Measurements from ENCODE around the gene CMTR1. TPM values are rescaled to one million over a fixed set of nuclear protein-coding genes. Genes with fewer than 3 reads are reported as not detected.
A peak's percentile ranks its signal among the peaks of the same experiment; 100 is the strongest.

The CMTR1 gene, protein sequence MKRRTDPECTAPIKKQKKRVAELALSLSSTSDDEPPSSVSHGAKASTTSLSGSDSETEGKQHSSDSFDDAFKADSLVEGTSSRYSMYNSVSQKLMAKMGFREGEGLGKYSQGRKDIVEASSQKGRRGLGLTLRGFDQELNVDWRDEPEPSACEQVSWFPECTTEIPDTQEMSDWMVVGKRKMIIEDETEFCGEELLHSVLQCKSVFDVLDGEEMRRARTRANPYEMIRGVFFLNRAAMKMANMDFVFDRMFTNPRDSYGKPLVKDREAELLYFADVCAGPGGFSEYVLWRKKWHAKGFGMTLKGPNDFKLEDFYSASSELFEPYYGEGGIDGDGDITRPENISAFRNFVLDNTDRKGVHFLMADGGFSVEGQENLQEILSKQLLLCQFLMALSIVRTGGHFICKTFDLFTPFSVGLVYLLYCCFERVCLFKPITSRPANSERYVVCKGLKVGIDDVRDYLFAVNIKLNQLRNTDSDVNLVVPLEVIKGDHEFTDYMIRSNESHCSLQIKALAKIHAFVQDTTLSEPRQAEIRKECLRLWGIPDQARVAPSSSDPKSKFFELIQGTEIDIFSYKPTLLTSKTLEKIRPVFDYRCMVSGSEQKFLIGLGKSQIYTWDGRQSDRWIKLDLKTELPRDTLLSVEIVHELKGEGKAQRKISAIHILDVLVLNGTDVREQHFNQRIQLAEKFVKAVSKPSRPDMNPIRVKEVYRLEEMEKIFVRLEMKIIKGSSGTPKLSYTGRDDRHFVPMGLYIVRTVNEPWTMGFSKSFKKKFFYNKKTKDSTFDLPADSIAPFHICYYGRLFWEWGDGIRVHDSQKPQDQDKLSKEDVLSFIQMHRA
- total RNA-seq (2013; cell fraction: nucleolus; rRNA removed): 109 and 111 TPM in 2 replicates
- total RNA-seq (2014; rRNA removed) (46.2 and 53.1 TPM in 2 replicates), total RNA-seq (2014; rRNA removed; fragmentation: Illumina TruSeq; extraction: Trizol) (46.2 and 51.7 TPM in 2 replicates), total RNA-seq (2021) (55.9 and 56.6 TPM in 2 replicates), polyA plus RNA-seq (2011; rRNA removed) (67.0 and 67.8 TPM in 2 replicates), polyA plus RNA-seq (2014; fragmentation: Illumina TruSeq; extraction: Trizol) (57.5 and 59.1 TPM in 2 replicates), polyA plus RNA-seq (2014; fragmentation: Nextera tagmentation; extraction: Ambion mirVana) (1 to 10 TPM; 2.7 to 3.5 TPM), polyA plus RNA-seq (2014; rRNA removed) (43.3 and 52.8 TPM in 2 replicates), polyA plus RNA-seq (2016; fragmentation: Nextera tagmentation; extraction: Ambion mirVana) (10 to 100 TPM; 31.9 to 34.2 TPM), polyA minus RNA-seq (2011; rRNA and poly(A)+ RNA removed) (55.4 and 70.0 TPM in 2 replicates), Bru-seq, nascent RNA (percentile 89 among the genes with signal in this experiment), BruChase-seq, experiment 1, labeled RNA remaining after a 6-hour chase (percentile 82 among the genes with signal in this experiment), BruChase-seq, experiment 2, labeled RNA remaining after a 2-hour chase (percentile 81 among the genes with signal in this experiment)
- polyA plus RNA-seq (2011; ENCODE audit: low read depth): 31.0 TPM
- 57.0 and 58.5 TPM in 2 replicates for polyA plus RNA-seq (2011; cell fraction: cytosol; rRNA removed)
- 116 and 125 TPM in 2 replicates for polyA plus RNA-seq (2011; cell fraction: nucleus; rRNA removed)
- 44.7 and 48.1 TPM in 2 replicates for polyA plus RNA-seq (2012)
- 17.1 and 22.4 TPM in 2 replicates for polyA minus RNA-seq (2011; cell fraction: cytosol; rRNA and poly(A)+ RNA removed)
- 26.4 and 35.6 TPM in 2 replicates for polyA minus RNA-seq (2011; cell fraction: nucleus; rRNA and poly(A)+ RNA removed)
- long read RNA-seq, experiment 1, full-length matches to known transcripts: 11 of 15 reads
- long read RNA-seq, experiment 1, partial matches to known transcripts: 1 of 15 reads
- long read RNA-seq, experiment 1, other reads (novel, unspliced or antisense): 3 of 15 reads
- long read RNA-seq, experiment 2, full-length matches to known transcripts: 1 of 12 reads
- long read RNA-seq, experiment 2, partial matches to known transcripts: 5 of 12 reads
- long read RNA-seq, experiment 2, other reads (novel, unspliced or antisense): 6 of 12 reads

DNA sequence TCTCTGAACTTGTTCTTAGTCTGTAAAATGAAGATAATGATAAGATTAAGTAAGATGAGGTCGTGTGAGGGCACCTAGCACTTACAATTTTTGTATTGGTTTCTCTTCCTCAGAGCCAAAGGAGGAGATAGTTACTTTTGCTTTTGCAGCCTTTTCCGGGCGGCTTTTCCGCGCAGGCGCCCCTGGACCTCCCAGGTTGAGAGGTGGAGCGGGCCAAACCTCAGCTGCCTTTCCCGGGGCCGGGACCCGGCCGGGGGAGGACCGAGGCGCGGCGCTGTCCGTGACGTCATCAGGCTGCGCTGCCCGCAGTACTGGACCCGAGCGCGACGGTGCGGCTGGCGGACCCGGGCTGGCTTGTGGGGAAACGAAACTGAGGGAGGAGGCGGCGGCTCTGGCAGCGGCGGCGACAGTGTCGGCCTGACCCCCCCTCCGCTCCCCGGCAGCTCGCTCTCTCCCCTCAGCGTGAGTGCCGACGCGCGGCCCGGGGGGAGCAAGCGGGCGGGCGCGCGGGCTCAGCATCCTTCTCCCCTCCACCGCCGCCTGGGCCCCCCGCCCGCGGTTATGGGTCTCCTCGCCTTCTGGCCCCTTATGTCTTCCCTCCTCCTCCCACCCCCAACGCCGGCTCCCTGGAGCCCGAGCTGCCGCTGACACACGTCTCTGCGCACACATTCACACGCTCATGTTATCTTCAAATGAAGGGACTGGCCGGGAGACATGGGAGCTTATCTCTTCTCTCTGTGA lies at the start of gene CMTR1:
CMTR1 (plus strand) TSS at position 306 of the 741 bp plus-strand sequence. CDS start 2,409 bp downstream, outside the sequence.
- H3K27ac ChIP-seq (ENCODE audit: control insufficient read depth, insufficient read depth): peak within 1 kb of the TSS; percentile 94
- peak; percentile 83 for DNase-seq (ENCODE audit: low read depth, low spot score)
- no TSS peak for BruUV-seq (replicated peaks)
- in situ Hi-C loops (cut with MboI): no loop called here
- SMC1A ChIA-PET (ENCODE audit: uncharacterized antibody, unreplicated experiment): interaction anchor here (0.8 to 2.4 kb wide), 13 partner anchors 9 to 133 kb away, joined by 3 to 10 read pairs (median 4); no protein-coding TSS in a partner anchor
- H2AFZ ChIP-seq (ENCODE audit: control insufficient read depth, low read depth, low read length): peak within 1 kb of the TSS; percentile 90
- H3K27me3 ChIP-seq (replicated peaks in 1 of 2; ENCODE audit: control insufficient read depth in 2 of 2, insufficient read depth in 2 of 2, low read length in 1 of 2): no peaks in the 10 kb centered on the region
- no peaks in the 10 kb centered on the region for H3K9me3 ChIP-seq (replicated peaks; ENCODE audit: control insufficient read depth, insufficient read depth, low read length)
- H3K4me3 ChIP-seq: peak within 1 kb of the TSS; percentile 97
- peak within 1 kb of the TSS; percentile 94 for H3K9ac ChIP-seq (ENCODE audit: control insufficient read depth, insufficient read depth, low read length)
- RAD21 ChIA-PET (ENCODE audit: unreplicated experiment): interaction anchor here (0.7 to 2.6 kb wide), 8 partner anchors 21 to 133 kb away, joined by 3 to 12 read pairs (median 4); no protein-coding TSS in a partner anchor
- peak; percentile 91 for ATAC-seq
- CTCF ChIA-PET: interaction anchor here (0.6 to 2.0 kb wide), 12 partner anchors 11 to 1061 kb away, joined by 3 to 8 read pairs (median 4); no protein-coding TSS in a partner anchor
- intact Hi-C loops (cut with micrococcal nuclease; ENCODE audit: unreplicated experiment): loop anchor here (5.0 kb wide), 1 partner anchor 124 kb away; no protein-coding TSS in a partner anchor
- POLR2A ChIA-PET: interaction anchor here (0.5 to 2.3 kb wide), 11 partner anchors 10 to 133 kb away, joined by 3 to 11 read pairs (median 3); partner anchors contain the start of gene RNF8
- H3K36me3 ChIP-seq (ENCODE audit: control insufficient read depth in 2 of 2, insufficient read depth in 2 of 2, low read length in 1 of 2): peaks cover 2 to 13% of the 10 kb centered on the region in 2 experiments; a peak in 2 of 4 replicates
- H3K79me2 ChIP-seq (ENCODE audit: control insufficient read depth, insufficient read depth, low read length): peaks cover 42% of the 10 kb centered on the region
- H3K4me2 ChIP-seq (ENCODE audit: control insufficient read depth, insufficient read depth): peak within 1 kb of the TSS; percentile 84
- FAIRE-seq: peak; percentile 75
- H4K20me1 ChIP-seq (ENCODE audit: control insufficient read depth, insufficient read depth): no peaks in the 10 kb centered on the region
- 2% methylated on average over 31 of the region's 61 CpGs for WGBS (ENCODE audit: insufficient coverage, insufficient replicate concordance, low lambda C conversion rate, missing lambda C conversion rate)
- peaks cover 5% of the 10 kb centered on the region for H3K4me1 ChIP-seq (ENCODE audit: control insufficient read depth, insufficient read depth, low read length)
- TF ChIP-seq RAD51 (IDR thresholded peaks at IDR 0.05) (no peak), BCL11A (IDR thresholded peaks at IDR 0.05; ENCODE audit: low read depth, low read length) (no peak), IRF5 (IDR thresholded peaks at IDR 0.05; ENCODE audit: borderline replicate concordance) (peak; percentile 76; the same call in 1 of the 2 replicates), GABPA (IDR thresholded peaks at IDR 0.05; ENCODE audit: low read depth) (no peak), POLR2AphosphoS2 (IDR thresholded peaks at IDR 0.05; ENCODE audit: low read depth, low read length) (peak; percentile 83), MEF2B (IDR thresholded peaks at IDR 0.05; ENCODE audit: partially characterized antibody, poor library complexity, severe bottlenecking) (no peak), TCF12 (IDR thresholded peaks at IDR 0.05; ENCODE audit: low read depth, low read length) (peak; percentile 54; the same call in 1 of the 2 replicates), MAX (IDR thresholded peaks at IDR 0.05; ENCODE audit: low read depth, low read length) (peak; percentile 91)
- TF ChIP-seq, protein P1, sequence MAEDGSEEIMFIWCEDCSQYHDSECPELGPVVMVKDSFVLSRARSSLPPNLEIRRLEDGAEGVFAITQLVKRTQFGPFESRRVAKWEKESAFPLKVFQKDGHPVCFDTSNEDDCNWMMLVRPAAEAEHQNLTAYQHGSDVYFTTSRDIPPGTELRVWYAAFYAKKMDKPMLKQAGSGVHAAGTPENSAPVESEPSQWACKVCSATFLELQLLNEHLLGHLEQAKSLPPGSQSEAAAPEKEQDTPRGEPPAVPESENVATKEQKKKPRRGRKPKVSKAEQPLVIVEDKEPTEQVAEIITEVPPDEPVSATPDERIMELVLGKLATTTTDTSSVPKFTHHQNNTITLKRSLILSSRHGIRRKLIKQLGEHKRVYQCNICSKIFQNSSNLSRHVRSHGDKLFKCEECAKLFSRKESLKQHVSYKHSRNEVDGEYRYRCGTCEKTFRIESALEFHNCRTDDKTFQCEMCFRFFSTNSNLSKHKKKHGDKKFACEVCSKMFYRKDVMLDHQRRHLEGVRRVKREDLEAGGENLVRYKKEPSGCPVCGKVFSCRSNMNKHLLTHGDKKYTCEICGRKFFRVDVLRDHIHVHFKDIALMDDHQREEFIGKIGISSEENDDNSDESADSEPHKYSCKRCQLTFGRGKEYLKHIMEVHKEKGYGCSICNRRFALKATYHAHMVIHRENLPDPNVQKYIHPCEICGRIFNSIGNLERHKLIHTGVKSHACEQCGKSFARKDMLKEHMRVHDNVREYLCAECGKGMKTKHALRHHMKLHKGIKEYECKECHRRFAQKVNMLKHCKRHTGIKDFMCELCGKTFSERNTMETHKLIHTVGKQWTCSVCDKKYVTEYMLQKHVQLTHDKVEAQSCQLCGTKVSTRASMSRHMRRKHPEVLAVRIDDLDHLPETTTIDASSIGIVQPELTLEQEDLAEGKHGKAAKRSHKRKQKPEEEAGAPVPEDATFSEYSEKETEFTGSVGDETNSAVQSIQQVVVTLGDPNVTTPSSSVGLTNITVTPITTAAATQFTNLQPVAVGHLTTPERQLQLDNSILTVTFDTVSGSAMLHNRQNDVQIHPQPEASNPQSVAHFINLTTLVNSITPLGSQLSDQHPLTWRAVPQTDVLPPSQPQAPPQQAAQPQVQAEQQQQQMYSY (CRISPR knock-in tag; IDR thresholded peaks at IDR 0.05): no peak

All from GM12878 (cell line).